Pancreas (tissue), 10 donors: ENCODE data around the gene MACROD2. TPM values are rescaled to one million over a fixed set of nuclear protein-coding genes. Genes with fewer than 3 reads are reported as not detected.

Source experiments
- ATAC-seq, 4 donors: fragments of 200-7000 bp; cut with Tn5 transposase; one replicate each; pipeline versions ENCODE4 v1.8.0 to v1.9.1; 2020; ENCODE audit warnings: mild to moderate bottlenecking in 4 of 4, moderate library complexity in 4 of 4
- DNase-seq, 6 donors: peaks; one replicate each; pipeline ENCODE4 v3.0.0-alpha.2; 2020
- FAIRE-seq: peaks from 2 replicates; lab custom pipeline; 2012; peaks lifted over from hg19 to GRCh38; lab: Jason Lieb, UNC
- H3K27ac ChIP-seq, 4 donors: fragments of 200-600 bp; sonication (generic); 1 replicate in 3 of 4; 2 replicates in 1 of 4; pipeline versions ENCODE4 v1.5.0 to v1.8.0; 2020
- H3K27me3 ChIP-seq, 4 donors: fragments of 200-600 bp; one replicate each; pipeline ENCODE4 v1.8.0; 2021
- H3K36me3 ChIP-seq, 3 donors: fragments of 200-600 bp; sonication (generic) in 1 of 3; one replicate each; pipeline versions ENCODE4 v1.5.0 to v1.8.0; 2020 to 2021
- H3K4me1 ChIP-seq, 3 donors: fragments of 200-600 bp; one replicate each; pipeline ENCODE4 v1.8.0; 2021
- H3K4me3 ChIP-seq, 4 donors: fragments of 200-600 bp; sonication (generic) in 2 of 4; one replicate each; pipeline versions ENCODE4 v1.5.0 to v1.8.0; 2020 to 2021
- H3K9me3 ChIP-seq, 4 donors: fragments of 200-600 bp; one replicate each; pipeline ENCODE4 v1.8.0; 2021
- WGBS, 2 donors: extraction: QIAGEN DNeasy Blood & Tissue Kit; methylation state at CpG; one replicate each; pipeline ENCODE4 v1.1.7; 2013; 5-methylcytosine and 5-hydroxymethylcytosine counted together
- intact Hi-C, 3 donors: fragments of 100-400 bp; cut with DNase I; formaldehyde crosslinking; loops; one replicate each; pipeline versions ENCODE4 v1.11.1 to v1.14.2; 2022
- polyA plus RNA-seq, 2 donors: library from polyadenylated mRNA; stranded (reverse); fragments of 200-250 nt; gene quantifications; one replicate each; pipeline ENCODE4 v1.2.3, GENCODE V29; 2013
- total RNA-seq, 6 donors: library from RNA; stranded (reverse); fragmentation: NEBNext Ultra II Directional in 4 of 6; extraction: Animal tissue kit (Norgen Biotek cat#: 25700) in 4 of 6; gene quantifications; one replicate each; pipeline versions ENCODE4 v1.2.1 to v1.2.4, GENCODE V29; 2021 to 2023
- TF ChIP-seq, protein P1 (sequence below), 4 donors: fragments of 200-600 bp; sonication (generic) in 3 of 4; IDR thresholded peaks; one replicate each; pipeline versions ENCODE4 v1.5.0 to v1.8.0; 2021; ENCODE audit warnings: antibody characterized with exemption in 4 of 4
- donor health status: healthy with polysubstance abuse.
- donor health status: DM: no; HTN: no; CAD: no; lungs with moderate emphysema.
- donor health status: DM: no; HTN: no; CAD: no.
- donor health status: control.
- donor health status: control.
- donor health status: Bipolar disorder and iron deficiency.
- donor health status: DM: yes; HTN: yes; CAD: no.
- donor health status: DM: no; HTN: no; CAD: no.
- donor health status: DM: no; HTN: no; CAD: no.
- donor health status: DM: yes; HTN: yes; CAD: no.

The MACROD2 gene
- total and polyA plus RNA-seq, 8 donors, result 1.7 to 4.9 (median 2.7) TPM

- H3K4me1 ChIP-seq, result no peaks in the 10 kb centered on the region
- no peak overlapping the region for H3K27ac ChIP-seq
- FAIRE-seq, result no peak
- ATAC-seq, result no peak
- no peaks in the 10 kb centered on the region for H3K36me3 ChIP-seq
- WGBS, 2 donors, result 71 to 73% methylated on average over 2 of the region's 2 CpGs
- H3K9me3 ChIP-seq, result no peaks in the 10 kb centered on the region
- no peak overlapping the region for H3K4me3 ChIP-seq
- no peaks in the 10 kb centered on the region for H3K27me3 ChIP-seq
- TF ChIP-seq, protein P1, sequence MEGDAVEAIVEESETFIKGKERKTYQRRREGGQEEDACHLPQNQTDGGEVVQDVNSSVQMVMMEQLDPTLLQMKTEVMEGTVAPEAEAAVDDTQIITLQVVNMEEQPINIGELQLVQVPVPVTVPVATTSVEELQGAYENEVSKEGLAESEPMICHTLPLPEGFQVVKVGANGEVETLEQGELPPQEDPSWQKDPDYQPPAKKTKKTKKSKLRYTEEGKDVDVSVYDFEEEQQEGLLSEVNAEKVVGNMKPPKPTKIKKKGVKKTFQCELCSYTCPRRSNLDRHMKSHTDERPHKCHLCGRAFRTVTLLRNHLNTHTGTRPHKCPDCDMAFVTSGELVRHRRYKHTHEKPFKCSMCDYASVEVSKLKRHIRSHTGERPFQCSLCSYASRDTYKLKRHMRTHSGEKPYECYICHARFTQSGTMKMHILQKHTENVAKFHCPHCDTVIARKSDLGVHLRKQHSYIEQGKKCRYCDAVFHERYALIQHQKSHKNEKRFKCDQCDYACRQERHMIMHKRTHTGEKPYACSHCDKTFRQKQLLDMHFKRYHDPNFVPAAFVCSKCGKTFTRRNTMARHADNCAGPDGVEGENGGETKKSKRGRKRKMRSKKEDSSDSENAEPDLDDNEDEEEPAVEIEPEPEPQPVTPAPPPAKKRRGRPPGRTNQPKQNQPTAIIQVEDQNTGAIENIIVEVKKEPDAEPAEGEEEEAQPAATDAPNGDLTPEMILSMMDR (IDR thresholded peaks at IDR 0.05), result no peak
- intact Hi-C loops, result no loop called here
- DNase-seq, result no peak
These were observed 1240.3 kb downstream of the MACROD2 start for GRCh38 chr20:15235471-15236198.

GRCh38 chr20:15236812-15237211 lies 1241.5 kb downstream of the MACROD2 start:
- Histone ChIP-seq H3K9me3 (no peaks in the 10 kb centered on the region), H3K36me3 (no peaks in the 10 kb centered on the region), H3K27ac (no peak overlapping the region), H3K27me3 (no peaks in the 10 kb centered on the region), H3K4me3 (no peak overlapping the region), H3K4me1 (no peaks in the 10 kb centered on the region)
- FAIRE-seq (no peak), ATAC-seq (peak in 3 of 4 donors; percentile 89 to 96 (median 90)), DNase-seq (peak in 4 of 6 donors; percentile 23 to 64 (median 35))
- WGBS, 2 donors, result 15 to 28% methylated on average over 1 of the region's 1 CpG
- TF ChIP-seq, protein P1 (IDR thresholded peaks at IDR 0.05), result peak in 3 of 4 donors; percentile 14 to 47 (median 42)
- intact Hi-C loops, result no loop called here

DNA sequence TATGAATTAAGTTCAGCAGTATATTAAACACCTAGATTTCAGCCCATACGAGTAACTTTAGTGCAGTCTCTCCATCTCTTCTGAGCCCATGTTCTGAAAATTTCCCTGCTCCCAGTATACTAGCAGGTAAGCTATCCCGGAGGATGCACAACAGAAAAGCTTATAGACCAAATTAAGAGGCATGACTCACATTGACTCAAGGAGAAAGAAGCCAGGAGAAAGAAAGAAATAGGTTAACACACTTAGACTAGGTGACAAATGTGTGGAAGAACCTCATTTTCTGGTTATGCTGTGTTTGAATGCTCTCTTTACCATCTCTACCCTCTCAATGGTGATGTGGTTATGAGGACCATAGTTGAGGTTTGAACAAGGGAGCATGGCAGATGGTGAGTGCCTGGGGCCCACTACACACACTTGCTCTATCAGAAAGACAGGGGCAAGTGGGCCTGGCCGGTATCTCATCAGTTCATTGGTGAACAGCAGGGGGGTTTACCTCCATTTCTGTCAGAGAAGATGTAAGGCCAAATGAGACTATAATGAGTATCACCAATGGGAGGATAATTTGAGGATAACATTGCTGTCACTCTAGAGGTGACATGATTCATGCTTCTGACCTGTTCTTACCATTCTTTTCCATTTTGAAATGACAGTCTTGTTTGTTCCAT lies 1244.4 kb downstream of the MACROD2 start:
- DNase-seq (no peak), FAIRE-seq (no peak), ATAC-seq (no peak)
- Histone ChIP-seq H3K27ac (no peak overlapping the region), H3K27me3 (no peaks in the 10 kb centered on the region), H3K4me3 (no peak overlapping the region), H3K9me3 (no peaks in the 10 kb centered on the region), H3K4me1 (no peaks in the 10 kb centered on the region), H3K36me3 (no peaks in the 10 kb centered on the region)
- intact Hi-C loops, result no loop called here
- TF ChIP-seq, protein P1 (IDR thresholded peaks at IDR 0.05), result no peak
- 83 to 84% methylated on average over 3 of the region's 3 CpGs for WGBS, 2 donors

- ATAC-seq (no peak), DNase-seq (no peak), FAIRE-seq (no peak)
- H3K4me3 ChIP-seq, result no peak overlapping the region
- H3K4me1 ChIP-seq, result no peaks in the 10 kb centered on the region
- no peaks in the 10 kb centered on the region for H3K9me3 ChIP-seq
- TF ChIP-seq, protein P1 (IDR thresholded peaks at IDR 0.05), result no peak
- H3K27me3 ChIP-seq, result no peaks in the 10 kb centered on the region
- H3K36me3 ChIP-seq, result no peaks in the 10 kb centered on the region
- no peak overlapping the region for H3K27ac ChIP-seq
- intact Hi-C loops, result no loop called here
- 50 to 91% methylated on average over 1 of the region's 1 CpG for WGBS, 2 donors
These were observed 1245.5 kb downstream of the MACROD2 start for GRCh38 chr20:15240801-15241200.

DNA sequence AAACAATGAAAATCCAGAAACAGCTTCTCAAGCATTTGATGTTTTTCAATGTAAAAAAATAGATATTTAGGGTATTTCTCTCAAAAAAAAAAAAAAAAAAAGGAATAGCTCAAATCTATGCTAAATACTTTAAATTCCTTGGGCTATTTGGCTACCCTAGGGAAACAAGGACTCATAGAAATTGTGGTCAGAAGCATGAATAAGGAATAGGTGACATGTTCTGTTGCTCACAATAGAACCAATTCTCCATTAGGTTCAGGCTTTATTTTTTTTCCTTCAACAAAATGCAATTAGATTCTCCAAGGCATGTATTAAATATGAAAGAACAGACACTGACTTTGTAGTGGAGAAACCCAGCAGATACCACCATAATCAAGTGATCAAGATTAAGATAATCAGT lies 1246.4 kb downstream of the MACROD2 start:
- no peak overlapping the region for H3K4me3 ChIP-seq
- H3K9me3 ChIP-seq, result no peaks in the 10 kb centered on the region
- DNase-seq, result no peak
- intact Hi-C loops, result no loop called here
- FAIRE-seq, result no peak
- no peaks in the 10 kb centered on the region for H3K36me3 ChIP-seq
- H3K27me3 ChIP-seq, result no peaks in the 10 kb centered on the region
- no peaks in the 10 kb centered on the region for H3K4me1 ChIP-seq
- no peak for ATAC-seq
- TF ChIP-seq, protein P1 (IDR thresholded peaks at IDR 0.05), result no peak
- H3K27ac ChIP-seq, result no peak overlapping the region
